ENCODE data around the gene KCNC1.

DNA sequence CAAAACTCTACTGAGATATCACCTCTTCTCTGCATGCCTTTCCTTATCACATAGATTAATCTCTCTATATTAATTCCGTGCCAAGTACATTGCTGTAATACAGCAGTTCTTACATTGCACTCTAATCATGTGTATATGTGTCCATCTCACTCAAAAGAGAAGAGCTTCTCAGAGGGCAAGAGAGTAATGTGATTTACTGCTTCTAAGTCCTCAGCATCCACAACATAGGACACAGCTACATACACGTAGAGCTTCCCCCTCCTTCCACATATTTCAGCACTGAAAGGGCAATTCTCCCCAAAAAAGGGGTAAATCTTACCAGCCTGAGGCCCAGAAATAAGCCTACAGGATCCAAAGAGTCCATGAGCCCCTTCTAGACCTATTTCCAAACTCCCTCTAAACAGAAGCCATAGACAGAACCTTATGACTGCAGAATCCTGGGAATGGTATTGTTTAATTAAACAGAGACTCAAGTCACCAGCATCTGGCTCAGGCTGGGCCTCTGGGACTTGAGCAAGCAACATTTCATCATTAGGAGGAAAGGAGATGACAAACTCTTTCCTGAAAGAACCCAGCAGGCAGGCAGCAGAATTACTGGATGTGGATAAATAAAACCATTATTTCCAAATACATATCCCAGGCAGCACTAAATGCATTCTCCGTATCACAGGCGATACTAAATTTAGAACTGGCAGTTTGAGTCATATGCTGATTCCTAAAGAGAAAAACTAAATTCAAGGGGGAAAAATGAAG, 87.2 kb downstream of the KCNC1 start:
- TF ChIP-seq REST (IDR thresholded peaks at IDR 0.05; ENCODE audit: insufficient read depth in 1 of 2, low read depth in 2 of 2, low read length in 2 of 2) (no peak), POLR2AphosphoS5 (IDR thresholded peaks at IDR 0.05; ENCODE audit: low read depth, low read length) (no peak)
